WTC11 (cell line): ENCODE data around the gene FSTL1. TPM values are rescaled to one million over a fixed set of nuclear protein-coding genes. Genes with fewer than 3 reads are reported as not detected.
A peak's percentile ranks its signal among the peaks of the same experiment; 100 is the strongest.

Experiments used
- ATAC-seq: fragments of 200-7000 bp; cut with Tn5 transposase; 2 replicates; pipeline ENCODE4 v1.10.0; 2021; ENCODE audit warnings: mild to moderate bottlenecking, moderate library complexity
- CTCF ChIA-PET: fragments of 300-600 bp; sonication (Branson Sonifier 250); formaldehyde crosslinking; loops from one replicate; lab custom pipeline; 2021; ENCODE audit warnings: antibody characterized with exemption; lab: Charles Lee
- POLR2A ChIA-PET: fragments of 350-600 bp; sonication (Branson Sonifier 250); formaldehyde crosslinking; loops from one replicate; lab custom pipeline; 2021; ENCODE audit warnings: antibody characterized with exemption; lab: Charles Lee
- DNase-seq: peaks from one replicate; pipeline ENCODE4 v3.0.0; 2021; ENCODE audit warnings: low spot score
- H3K27ac Mint-ChIP-seq: 2 replicates; pipeline ENCODE4 v1.8.0; 2021; ENCODE audit warnings: mixed read lengths
- H3K27me3 Mint-ChIP-seq: 2 replicates; pipeline ENCODE4 v1.8.0; 2021; ENCODE audit warnings: low read depth, mild to moderate bottlenecking, moderate library complexity, mixed read lengths
- H3K36me3 Mint-ChIP-seq: 2 replicates; pipeline ENCODE4 v1.8.0; 2021; ENCODE audit warnings: mixed read lengths
- H3K4me1 Mint-ChIP-seq: 2 replicates; pipeline ENCODE4 v1.8.0; 2022; ENCODE audit warnings: mixed read lengths
- H3K4me3 Mint-ChIP-seq: 2 replicates; pipeline ENCODE4 v1.8.0; 2021; ENCODE audit warnings: mild to moderate bottlenecking, moderate library complexity, mixed read lengths
- H3K9me3 Mint-ChIP-seq: 2 replicates; pipeline ENCODE4 v1.8.0; 2021; ENCODE audit warnings: mixed read lengths
- ARID4B ChIP-seq: sonication (generic); formaldehyde crosslinking; IDR thresholded peaks from 2 replicates; pipeline ENCODE4 v1.8.0; 2023; ENCODE audit warnings: missing genetic modification reagents, mild to moderate bottlenecking, borderline replicate concordance
- ATF3 ChIP-seq: sonication (generic); formaldehyde crosslinking; conservative IDR thresholded peaks from 2 replicates; pipeline ENCODE4 v1.8.1; 2022; ENCODE audit warnings: mild to moderate bottlenecking, missing genetic modification reagents
- CBFB ChIP-seq: sonication (generic); formaldehyde crosslinking; IDR thresholded peaks from 2 replicates; pipeline ENCODE4 v1.8.1; 2022; ENCODE audit warnings: mild to moderate bottlenecking, low read depth, missing genetic modification reagents
- E2F5 ChIP-seq: sonication (generic); formaldehyde crosslinking; IDR thresholded peaks from 2 replicates; pipeline ENCODE4 v1.8.1; 2022; ENCODE audit warnings: mild to moderate bottlenecking, moderate library complexity, missing genetic modification reagents
- ETV6 ChIP-seq: sonication (generic); formaldehyde crosslinking; IDR thresholded peaks from 2 replicates; pipeline ENCODE4 v1.8.1; 2022; ENCODE audit warnings: mild to moderate bottlenecking, missing genetic modification reagents
- MYBL2 ChIP-seq: sonication (generic); formaldehyde crosslinking; IDR thresholded peaks from 2 replicates; pipeline ENCODE4 v1.8.1; 2023; ENCODE audit warnings: mild to moderate bottlenecking, moderate library complexity, missing genetic modification reagents
- NFE2L1 ChIP-seq: sonication (generic); formaldehyde crosslinking; IDR thresholded peaks from 2 replicates; pipeline ENCODE4 v1.8.1; 2023; ENCODE audit warnings: missing genetic modification reagents
- PRDM15 ChIP-seq: sonication (generic); formaldehyde crosslinking; IDR thresholded peaks from 2 replicates; pipeline ENCODE4 v1.8.0; 2022; ENCODE audit warnings: missing genetic modification reagents
- TEAD4 ChIP-seq: sonication (generic); formaldehyde crosslinking; IDR thresholded peaks from 2 replicates; pipeline ENCODE4 v1.8.0; 2022; ENCODE audit warnings: mild to moderate bottlenecking, missing genetic modification reagents
- ZNF121 ChIP-seq: sonication (generic); formaldehyde crosslinking; IDR thresholded peaks from 2 replicates; pipeline ENCODE4 v1.8.0; 2023; ENCODE audit warnings: missing genetic modification reagents
- ZNF416 ChIP-seq: fragments of 250-450 bp; sonication (Bioruptor Pico); IDR thresholded peaks from 2 replicates; pipeline ENCODE4 v1.9.0; 2021; ENCODE audit warnings: mild to moderate bottlenecking, inconsistent platforms
- ZNF532 ChIP-seq: fragments of 250-450 bp; sonication (Bioruptor Pico); IDR thresholded peaks from 2 replicates; pipeline ENCODE4 v1.9.0; 2021; ENCODE audit warnings: mild to moderate bottlenecking, borderline replicate concordance
- total RNA-seq: library from RNA; stranded (reverse); gene quantifications from 3 replicates; pipeline ENCODE4 v1.2.3, GENCODE V29; 2021

Gene FSTL1
- total RNA-seq, 1 experiment from 2014 or later, result 271 TPM

GRCh38 chr3:120418866-120419490 is 31.8 kb downstream of the FSTL1 start:
- H3K4me3 Mint-ChIP-seq, result no peak overlapping the region

GRCh38 chr3:120418446-120418845 is 32.3 kb downstream of the FSTL1 start:
- no peak; the same call in 1 of the 2 replicates for ATAC-seq
- Mint-ChIP-seq H3K27me3 (no peaks in the 10 kb centered on the region), H3K36me3 (peaks cover 23% of the 10 kb centered on the region), H3K4me3 (no peak overlapping the region), H3K4me1 (peaks cover 46% of the 10 kb centered on the region), H3K27ac (peak overlapping the region; percentile 91), H3K9me3 (0 out of 2 replicates have a peak, but pooled peaks cover 4% of the 10 kb centered on the region)
- ChIA-PET CTCF (interaction anchor here (1.0 to 8.1 kb wide), 18 partner anchors 14 to 527 kb away, joined by 3 to 161 read pairs (median 13); partner anchors contain the start of genes GPR156, LRRC58 and NDUFB4), POLR2A (interaction anchor here (1.0 to 4.0 kb wide), 5 partner anchors 14 to 142 kb away, joined by 3 to 16 read pairs (median 9); partner anchors contain the start of gene FSTL1)
- no peak for DNase-seq
- TF ChIP-seq ATF3 (CRISPR knock-in tag), result no peak
- no peak for TF ChIP-seq MYBL2 (CRISPR knock-in tag)
- TF ChIP-seq ARID4B (CRISPR knock-in tag), result no peak
- no peak for TF ChIP-seq ZNF532
- no peak for TF ChIP-seq ETV6 (CRISPR knock-in tag)
- no peak for TF ChIP-seq NFE2L1 (CRISPR knock-in tag)
- no peak for TF ChIP-seq TEAD4
- no peak for TF ChIP-seq ZNF416
- no peak for TF ChIP-seq CBFB
- TF ChIP-seq, all 79 proteins: peak for 0

More at GRCh38 chr3:120418866-120419490, 31.8 kb downstream of the FSTL1 start:
- ChIA-PET CTCF (interaction anchor here (0.8 to 8.1 kb wide), 12 partner anchors 14 to 376 kb away, joined by 3 to 161 read pairs (median 21); partner anchors contain the start of genes LRRC58 and NDUFB4), POLR2A (interaction anchor here (0.6 to 4.0 kb wide), 3 partner anchors 23 to 140 kb away, joined by 3 to 16 read pairs (median 3); partner anchors contain the start of gene FSTL1)
- peak; percentile 49 for DNase-seq
- H3K27ac Mint-ChIP-seq, result peak overlapping the region; percentile 69
- peaks cover 20% of the 10 kb centered on the region for H3K36me3 Mint-ChIP-seq
- peaks cover 46% of the 10 kb centered on the region for H3K4me1 Mint-ChIP-seq
- 0 out of 2 replicates have a peak, but pooled peaks cover 4% of the 10 kb centered on the region for H3K9me3 Mint-ChIP-seq
- TF ChIP-seq ZNF121 (peak; percentile 55), E2F5 (CRISPR knock-in tag) (no peak), PRDM15 (CRISPR knock-in tag) (0 out of 2 replicates have a peak, but pooled peaks have one; percentile 23)
- peak; percentile 79 for ATAC-seq
- H3K27me3 Mint-ChIP-seq, result no peaks in the 10 kb centered on the region
